ENCODE measurements around the gene IL17RA.
A peak's percentile ranks its signal among the peaks of the same experiment; 100 is the strongest.

The IL17RA gene

GRCh38 chr22:17085277-17086181 is 729 bp downstream of the IL17RA start:
- peak overlapping the region; percentile 62 for H3K4me2 ChIP-seq (ENCODE audit: low read depth, low read length, poor library complexity, severe bottlenecking)
- no peaks in the 10 kb centered on the region for H3K79me2 ChIP-seq (ENCODE audit: insufficient read depth, low read length)
- H3K27ac ChIP-seq (ENCODE audit: low read depth, low read length), result 0 out of 2 replicates have a peak overlapping the region, but pooled peaks have one; percentile 32
- H4K20me1 ChIP-seq (ENCODE audit: low read depth, low read length), result no peaks in the 10 kb centered on the region
- H3K27me3 ChIP-seq (ENCODE audit: low read length), result no peaks in the 10 kb centered on the region
- TF ChIP-seq EZH2phosphoT487 (conservative IDR thresholded peaks at IDR 0.05; ENCODE audit: low read length) (no peak), CTCF (IDR thresholded peaks at IDR 0.05; ENCODE audit: insufficient read depth, low read length, poor library complexity, severe bottlenecking) (no peak)
- H3K9me2 ChIP-seq (replicated peaks; ENCODE audit: insufficient read depth, low read length), result no peaks in the 10 kb centered on the region
- peak overlapping the region; percentile 87 for H2AFZ ChIP-seq (ENCODE audit: low read depth, low read length, severe bottlenecking)
- H3K9ac ChIP-seq (ENCODE audit: low read length), result peak overlapping the region; percentile 81
- H3K4me3 ChIP-seq (ENCODE audit: insufficient read depth, low read length, poor library complexity, severe bottlenecking), result peak overlapping the region; percentile 72
- H3K36me3 ChIP-seq (ENCODE audit: low read length), result no peaks in the 10 kb centered on the region
- 0 out of 2 replicates have a peak, but pooled peaks cover 3% of the 10 kb centered on the region for H3F3A ChIP-seq (ENCODE audit: insufficient read depth)
- H3K9me3 ChIP-seq (ENCODE audit: insufficient read depth, low read length), result no peaks in the 10 kb centered on the region

GRCh38 chr22:17086296-17086695 is 1.5 kb downstream of the IL17RA start:
- no peaks in the 10 kb centered on the region for H4K20me1 ChIP-seq (ENCODE audit: low read depth, low read length)
- H3K9me3 ChIP-seq (ENCODE audit: insufficient read depth, low read length), result no peaks in the 10 kb centered on the region
- no peaks in the 10 kb centered on the region for H3K9me2 ChIP-seq (replicated peaks; ENCODE audit: insufficient read depth, low read length)
- no peak overlapping the region for H3K4me3 ChIP-seq (ENCODE audit: insufficient read depth, low read length, poor library complexity, severe bottlenecking)
- H3K27me3 ChIP-seq (ENCODE audit: low read length), result no peaks in the 10 kb centered on the region
- no peak overlapping the region for H3K27ac ChIP-seq (ENCODE audit: low read depth, low read length)
- 0 out of 2 replicates have a peak, but pooled peaks cover 3% of the 10 kb centered on the region for H3F3A ChIP-seq (ENCODE audit: insufficient read depth)
- TF ChIP-seq EZH2phosphoT487 (conservative IDR thresholded peaks at IDR 0.05; ENCODE audit: low read length) (no peak), CTCF (IDR thresholded peaks at IDR 0.05; ENCODE audit: insufficient read depth, low read length, poor library complexity, severe bottlenecking) (no peak)
- H3K36me3 ChIP-seq (ENCODE audit: low read length), result no peaks in the 10 kb centered on the region
- H2AFZ ChIP-seq (ENCODE audit: low read depth, low read length, severe bottlenecking), result no peak overlapping the region
- no peaks in the 10 kb centered on the region for H3K79me2 ChIP-seq (ENCODE audit: insufficient read depth, low read length)
- H3K4me2 ChIP-seq (ENCODE audit: low read depth, low read length, poor library complexity, severe bottlenecking), result peak overlapping the region; percentile 62
- no peak overlapping the region for H3K9ac ChIP-seq (ENCODE audit: low read length)

GRCh38 chr22:17086788-17087497 is 2.1 kb downstream of the IL17RA start:
- Histone ChIP-seq H3K27me3 (ENCODE audit: low read length) (no peaks in the 10 kb centered on the region), H3F3A (ENCODE audit: insufficient read depth) (0 out of 2 replicates have a peak, but pooled peaks cover 3% of the 10 kb centered on the region), H3K9ac (ENCODE audit: low read length) (no peak overlapping the region), H3K9me2 (replicated peaks; ENCODE audit: insufficient read depth, low read length) (no peaks in the 10 kb centered on the region), H3K4me3 (ENCODE audit: insufficient read depth, low read length, poor library complexity, severe bottlenecking) (no peak overlapping the region), H3K27ac (ENCODE audit: low read depth, low read length) (peak overlapping the region; percentile 37), H3K4me2 (ENCODE audit: low read depth, low read length, poor library complexity, severe bottlenecking) (peak overlapping the region; percentile 40), H3K79me2 (ENCODE audit: insufficient read depth, low read length) (no peaks in the 10 kb centered on the region), H3K36me3 (ENCODE audit: low read length) (no peaks in the 10 kb centered on the region), H4K20me1 (ENCODE audit: low read depth, low read length) (no peaks in the 10 kb centered on the region), H2AFZ (ENCODE audit: low read depth, low read length, severe bottlenecking) (no peak overlapping the region), H3K9me3 (ENCODE audit: insufficient read depth, low read length) (no peaks in the 10 kb centered on the region)
- TF ChIP-seq CTCF (IDR thresholded peaks at IDR 0.05; ENCODE audit: insufficient read depth, low read length, poor library complexity, severe bottlenecking), result no peak
